Activated CD4-positive, CD25-positive, alpha-beta regulatory T cell (primary cell): ENCODE results near the gene RAB43.
"Not testable (repeated sequence)": the region's sequence is repeated elsewhere in the genome, so short reads cannot be mapped to it uniquely, and the experiment has no call there.

Source experiments
- DNase-seq, 4 experiments: peaks; one replicate each; lab custom pipeline; 2025; lab: John Stamatoyannopoulos, UW

Gene RAB43

GRCh38 chr3:129095285-129095684 lies 26.3 kb downstream of the RAB43 start:
- no peak for DNase-seq

DNA sequence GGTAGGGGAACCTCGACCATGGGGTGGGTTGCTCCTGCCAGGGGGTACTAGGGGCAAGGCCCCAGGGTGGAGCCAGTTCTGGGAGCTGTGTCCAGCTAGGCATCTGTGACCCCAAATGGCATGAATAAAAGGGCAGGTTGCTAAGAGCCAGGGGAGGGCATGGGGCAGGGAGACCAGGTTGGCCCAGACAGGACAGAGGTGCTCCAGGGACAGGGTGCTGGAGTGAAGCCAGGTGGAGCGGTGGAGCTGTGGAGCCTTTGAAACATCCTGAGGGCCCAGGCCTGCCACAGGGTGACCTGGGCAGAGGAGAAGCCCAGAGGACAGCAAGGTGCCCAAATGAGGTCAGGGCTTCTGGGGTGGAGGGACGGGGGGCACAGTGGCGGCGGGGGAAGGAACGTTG lies 33.3 kb downstream of the RAB43 start:
- DNase-seq = not testable (repeated sequence)

- DNase-seq = not testable (repeated sequence)
Observed at GRCh38 chr3:129087904-129088303, 33.7 kb downstream of the RAB43 start.

DNA sequence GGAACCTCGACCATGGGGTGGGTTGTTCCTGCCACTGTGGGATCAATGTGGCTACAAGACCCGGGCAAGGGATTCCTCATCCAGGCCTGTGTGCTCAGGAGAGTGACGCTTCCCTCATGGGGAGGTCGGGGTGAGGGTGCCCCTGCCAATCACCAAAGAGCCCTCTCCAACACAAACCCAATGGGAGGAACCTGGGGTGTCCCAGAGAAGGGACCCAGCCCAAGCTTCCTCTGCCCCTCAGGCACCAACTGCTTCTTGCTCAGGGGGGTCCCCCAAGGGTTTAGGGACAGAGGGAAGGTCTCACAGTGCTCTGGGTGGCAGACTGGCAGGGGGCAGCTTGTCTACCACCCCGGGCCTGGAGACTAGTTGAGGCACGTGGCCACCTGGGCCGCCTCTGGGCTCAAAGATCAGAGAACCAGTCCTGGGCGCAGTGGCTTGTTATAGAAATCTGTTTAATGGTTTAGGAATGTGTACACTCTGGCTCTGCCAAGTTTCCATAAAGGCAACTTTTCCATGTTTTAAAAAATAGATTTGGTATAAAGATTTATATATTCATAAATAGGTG lies 34.4 kb downstream of the RAB43 start:
- no peak for DNase-seq

GRCh38 chr3:129085818-129086217 lies 35.8 kb downstream of the RAB43 start:
- DNase-seq = no peak

GRCh38 chr3:129085165-129085715 lies 36.4 kb downstream of the RAB43 start:
- DNase-seq = no peak

DNA sequence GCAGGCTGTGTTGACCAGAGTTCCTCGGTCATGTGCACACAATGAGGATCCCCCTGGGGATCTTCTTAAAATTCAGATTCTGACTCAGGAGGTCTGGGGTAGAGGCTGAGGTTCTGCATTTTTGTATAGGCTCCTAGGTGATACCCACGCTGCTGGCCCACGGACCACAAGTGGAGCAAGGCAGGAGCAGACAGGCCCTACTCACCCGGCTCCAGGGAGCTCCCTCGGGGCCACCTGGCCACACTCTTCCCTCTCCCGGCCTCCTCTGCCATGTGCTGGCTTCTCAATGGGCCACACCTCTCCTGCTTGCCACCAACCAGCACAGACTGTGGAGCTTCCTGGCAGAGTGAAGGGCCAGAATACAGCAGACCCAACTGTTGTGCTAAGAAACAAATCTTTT lies 37.1 kb downstream of the RAB43 start:
- DNase-seq = no peak

- no peak for DNase-seq
Observed at GRCh38 chr3:129082026-129082425, 39.6 kb downstream of the RAB43 start.

DNA sequence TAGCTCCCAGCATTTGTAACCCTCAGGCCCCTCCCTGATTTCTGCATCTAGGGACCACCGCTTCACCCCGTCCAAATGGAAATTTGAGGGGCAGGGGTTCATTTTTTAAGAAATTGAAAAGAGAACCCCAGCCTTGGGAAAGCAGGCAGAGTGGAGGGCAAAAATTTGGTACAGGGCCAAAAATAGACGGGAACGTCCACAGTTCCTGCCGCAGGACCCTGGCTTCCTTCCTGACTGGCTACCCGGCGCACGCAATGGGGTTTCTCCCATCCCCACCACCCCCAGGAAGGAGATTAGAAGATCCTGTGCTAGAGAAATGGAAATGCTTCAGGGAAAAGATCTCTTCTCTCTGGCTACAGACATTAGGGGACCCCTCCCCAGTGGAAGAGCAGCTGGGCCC lies 40.1 kb downstream of the RAB43 start:
- no peak for DNase-seq

GRCh38 chr3:129078510-129078909 lies 43.1 kb downstream of the RAB43 start:
- DNase-seq = no peak

GRCh38 chr3:129077222-129077621 lies 44.4 kb downstream of the RAB43 start:
- DNase-seq = no peak

DNA sequence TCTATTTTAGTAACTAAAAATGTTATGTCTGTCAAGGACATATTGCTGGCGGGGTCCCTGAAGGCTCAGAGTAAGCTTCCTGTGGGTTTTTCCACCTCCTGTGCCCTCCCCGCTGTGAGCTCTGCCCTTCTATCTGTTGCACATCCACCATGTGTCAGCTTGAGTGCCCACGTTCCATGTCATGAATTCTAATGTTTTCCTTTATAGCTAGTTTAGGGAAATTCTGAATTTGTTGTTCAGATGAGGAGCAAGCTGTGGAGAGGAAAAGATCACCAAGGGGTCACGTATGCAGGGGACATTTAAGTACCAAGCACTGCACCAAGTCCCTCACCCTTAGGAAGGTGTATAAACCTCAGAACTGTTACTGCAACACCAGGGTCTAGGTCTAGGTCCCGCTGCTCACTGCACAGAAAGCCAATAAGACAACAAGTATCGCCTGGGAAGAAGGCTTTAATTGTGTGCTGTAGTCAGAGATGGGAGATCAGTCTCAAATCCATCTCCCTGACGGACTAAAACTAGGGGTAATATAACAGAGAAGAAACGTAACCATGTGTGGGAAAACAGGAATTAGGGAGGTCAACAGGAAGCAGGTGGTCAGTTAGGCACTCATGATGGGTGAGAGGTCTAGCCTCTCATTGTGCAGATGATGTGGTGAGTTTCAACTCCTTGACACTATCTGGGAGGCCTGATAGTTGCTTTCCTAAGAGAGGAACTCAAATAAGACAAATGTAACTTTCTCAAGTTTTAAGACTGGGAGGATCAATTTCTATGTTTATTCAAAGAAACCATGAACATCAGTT lies 51.3 kb downstream of the RAB43 start:
- DNase-seq = no peak

DNA sequence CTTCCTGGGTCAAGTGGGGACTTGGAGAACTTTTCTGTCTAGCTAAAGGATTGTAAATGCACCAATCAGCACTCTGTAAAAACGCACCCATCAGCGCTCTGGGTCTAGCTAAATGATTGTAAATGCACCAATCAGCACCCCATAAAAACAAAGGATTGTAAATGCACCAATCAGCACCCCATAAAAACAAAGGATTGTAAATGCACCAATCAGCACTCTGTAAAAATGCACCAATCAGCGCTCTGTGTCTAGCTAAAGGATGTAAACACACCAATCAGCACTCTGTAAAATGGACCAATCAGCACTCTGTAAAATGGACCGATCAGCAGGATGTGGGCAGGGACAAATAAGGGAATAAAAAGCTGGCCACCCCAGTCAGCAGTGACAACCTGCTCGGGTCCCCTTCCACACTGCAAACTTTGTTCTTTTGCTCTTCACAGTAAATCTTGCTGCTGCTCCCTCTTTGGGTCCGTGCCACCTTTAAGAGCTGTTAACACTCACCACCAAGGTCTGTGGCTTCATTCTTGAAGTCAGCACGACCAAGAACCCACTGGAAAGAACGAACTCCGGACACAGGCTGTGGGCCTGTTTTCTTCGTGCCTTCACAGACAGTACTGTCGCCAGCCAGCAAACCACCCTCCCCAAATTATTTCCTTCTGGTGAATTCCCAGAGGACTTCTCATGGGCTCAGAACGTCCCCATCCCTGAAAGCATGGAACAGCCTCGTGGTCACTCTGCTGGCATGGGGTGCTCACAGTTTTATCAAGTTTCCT lies 52.1 kb downstream of the RAB43 start:
- not testable (repeated sequence) for DNase-seq

DNA sequence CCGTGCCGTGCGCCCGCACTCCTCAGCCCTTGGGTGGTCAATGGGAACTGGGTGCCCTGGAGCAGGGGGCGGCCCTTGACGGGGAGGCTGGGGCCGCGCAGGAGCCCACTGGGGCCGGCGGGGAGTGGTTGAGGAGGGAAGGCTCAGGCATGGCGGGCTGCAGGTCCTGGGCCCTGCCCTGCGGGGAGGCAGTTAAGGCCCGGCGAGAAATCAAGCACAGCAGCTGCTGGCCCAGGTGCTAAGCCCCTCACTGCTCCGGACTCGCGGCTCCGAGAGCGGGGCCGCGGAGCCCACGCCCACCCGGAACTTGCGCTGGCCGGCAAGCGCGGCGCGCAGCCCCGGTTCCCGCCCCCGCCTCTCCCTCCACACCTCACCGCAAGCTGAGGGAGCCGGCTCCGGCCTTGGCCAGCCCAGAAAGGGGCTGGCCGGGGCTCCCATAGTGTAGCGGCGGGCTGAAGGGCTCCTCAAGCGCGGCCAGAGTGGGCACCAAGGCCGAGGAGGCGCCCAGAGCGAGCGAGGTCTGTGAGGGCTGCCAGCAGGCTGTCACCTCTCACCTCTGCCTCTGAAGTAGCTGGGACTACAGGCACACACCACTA lies 53.2 kb downstream of the RAB43 start:
- DNase-seq = no peak

GRCh38 chr3:129067719-129068118 lies 53.9 kb downstream of the RAB43 start:
- not testable (repeated sequence) for DNase-seq

GRCh38 chr3:129065720-129066073 lies 55.9 kb downstream of the RAB43 start:
- no peak for DNase-seq

DNA sequence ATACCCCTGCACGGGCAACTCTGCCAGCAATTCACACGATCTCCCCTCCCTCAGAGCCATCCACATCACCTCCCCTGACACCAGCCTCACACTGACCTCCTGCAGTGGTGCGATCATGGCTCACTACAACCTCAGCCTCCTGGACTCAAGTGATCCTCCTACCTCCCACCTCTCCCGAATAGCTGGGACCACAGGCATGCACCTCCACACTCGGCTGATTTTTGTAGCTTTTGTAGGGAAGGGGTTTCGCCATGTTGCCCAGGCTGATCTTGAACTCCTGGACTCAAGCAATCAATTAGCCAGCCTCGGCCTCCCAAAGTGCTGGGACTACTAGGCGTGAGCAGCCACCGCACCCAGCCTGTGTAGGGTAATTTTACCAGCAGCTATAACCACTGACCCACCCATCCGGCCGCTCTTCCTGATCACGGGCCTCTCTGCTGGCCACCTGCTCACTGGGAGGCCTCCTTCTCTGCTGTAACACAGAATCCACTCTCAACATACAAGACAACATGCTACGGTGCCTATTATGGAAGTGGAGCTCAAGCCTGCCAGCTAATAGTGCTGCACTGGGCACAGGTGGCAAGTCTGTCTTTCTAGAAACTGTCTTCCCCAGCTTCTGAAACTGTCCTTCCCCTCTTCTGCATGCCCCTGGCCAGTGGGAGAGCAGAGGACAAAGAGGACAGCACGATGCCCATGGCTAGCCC lies 56.4 kb downstream of the RAB43 start:
- no peak for DNase-seq

DNA sequence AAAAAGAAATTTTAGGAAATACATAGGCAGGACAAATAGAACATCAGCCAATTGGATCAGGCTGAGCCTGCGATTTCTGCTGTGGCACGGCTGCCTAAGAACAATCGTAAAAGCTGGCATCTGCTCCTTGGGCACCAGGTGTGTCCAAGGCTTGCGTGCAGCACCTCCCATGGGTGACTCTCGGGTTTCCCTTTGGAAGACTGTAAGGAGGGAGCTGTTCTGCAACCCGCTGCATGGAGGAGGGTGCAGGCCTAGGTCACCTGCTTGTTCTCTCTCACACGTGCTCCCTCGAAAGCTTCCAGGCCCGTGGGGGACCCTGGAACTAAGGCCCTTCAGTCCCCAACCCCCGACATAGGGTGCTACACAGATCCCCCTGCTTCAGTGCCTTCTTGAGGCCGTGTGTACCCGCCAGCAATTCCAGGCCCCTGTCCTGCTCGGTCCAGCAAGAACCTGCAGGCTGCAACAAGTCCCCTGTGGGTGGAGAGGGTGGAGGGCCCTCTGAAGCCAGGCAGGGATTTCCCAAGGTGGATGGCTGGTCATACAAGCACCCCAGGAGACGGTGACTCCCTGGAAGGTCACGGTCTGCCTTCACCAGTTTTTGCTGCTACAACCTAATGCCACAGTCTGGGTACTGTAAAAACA lies 57.6 kb downstream of the RAB43 start:
- DNase-seq = no peak

DNA sequence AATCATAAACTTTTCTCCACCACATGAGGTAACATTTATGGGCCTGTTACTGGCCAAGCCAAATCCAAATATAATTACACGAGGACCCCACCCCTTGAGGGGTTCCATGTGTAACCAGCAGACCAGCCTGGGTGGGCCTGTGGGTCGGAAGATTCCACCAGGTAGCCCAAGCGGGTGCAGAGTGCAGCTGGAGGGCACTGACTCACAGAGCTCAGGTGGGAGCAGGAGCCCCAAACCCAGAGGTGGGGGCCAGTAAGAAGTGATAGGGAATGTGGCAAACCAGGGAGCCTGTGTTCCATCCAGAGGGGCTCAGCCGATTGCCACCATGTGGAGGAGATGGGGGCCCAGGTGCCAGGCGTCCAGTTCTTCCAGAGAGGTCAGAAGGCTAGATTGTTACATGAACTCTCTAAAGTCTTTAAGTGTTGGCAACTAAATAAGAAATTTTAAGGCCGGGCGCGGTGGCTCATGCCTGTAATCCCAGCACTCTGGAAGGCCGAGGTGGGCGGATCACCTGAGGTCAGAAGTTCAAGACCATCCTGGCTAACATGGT lies 58.4 kb downstream of the RAB43 start:
- no peak for DNase-seq

- DNase-seq = no peak
Observed at GRCh38 chr3:129061888-129062834, 59.4 kb downstream of the RAB43 start.
